T-helper 1 cell treated with Interleukin-12 subunit alpha and Interleukin-12 subunit beta and Interleukin-4 antibody, amounts not matched to agents 30 μg/mL and 1 μg/mL, for 36 hours (primary cell): ENCODE results near the gene PTPRT.

ENCODE experiments used
- H3K27ac Mint-ChIP-seq: one replicate; pipeline ENCODE4 v1.8.0; 2021; ENCODE audit warnings: mild to moderate bottlenecking, mixed read lengths
- H3K27me3 Mint-ChIP-seq: one replicate; pipeline ENCODE4 v1.8.0; 2021; ENCODE audit warnings: low read depth, mixed read lengths
- H3K36me3 Mint-ChIP-seq: one replicate; pipeline ENCODE4 v1.8.0; 2021; ENCODE audit warnings: low read depth, mixed read lengths
- H3K4me1 Mint-ChIP-seq: one replicate; pipeline ENCODE4 v1.8.0; 2021; ENCODE audit warnings: low read depth, mixed read lengths
- H3K4me3 Mint-ChIP-seq: one replicate; pipeline ENCODE4 v1.8.0; 2021; ENCODE audit warnings: mild to moderate bottlenecking, moderate library complexity, mixed read lengths
- H3K9me3 Mint-ChIP-seq: one replicate; pipeline ENCODE4 v1.8.0; 2021; ENCODE audit warnings: mixed read lengths

Gene PTPRT

GRCh38 chr20:43193443-43193842, 3.7 kb upstream of the PTPRT start:
- H3K4me3 Mint-ChIP-seq = no peak overlapping the region
- peaks cover under 1% of the 10 kb centered on the region for H3K4me1 Mint-ChIP-seq
- no peak overlapping the region for H3K27ac Mint-ChIP-seq
- peaks cover 29% of the 10 kb centered on the region for H3K27me3 Mint-ChIP-seq
- H3K9me3 Mint-ChIP-seq = no peaks in the 10 kb centered on the region
- no peaks in the 10 kb centered on the region for H3K36me3 Mint-ChIP-seq

GRCh38 chr20:43191946-43192863, 2.5 kb upstream of the PTPRT start:
- Mint-ChIP-seq H3K4me1 (peaks cover 4% of the 10 kb centered on the region), H3K4me3 (no peak overlapping the region), H3K36me3 (no peaks in the 10 kb centered on the region), H3K27ac (no peak overlapping the region), H3K27me3 (peaks cover 41% of the 10 kb centered on the region), H3K9me3 (no peaks in the 10 kb centered on the region)

- Mint-ChIP-seq H3K27ac (no peak overlapping the region), H3K9me3 (no peaks in the 10 kb centered on the region), H3K27me3 (peaks cover 44% of the 10 kb centered on the region), H3K36me3 (no peaks in the 10 kb centered on the region), H3K4me3 (no peak overlapping the region), H3K4me1 (peaks cover 4% of the 10 kb centered on the region)
Measured at GRCh38 chr20:43191143-43191542, 1.4 kb upstream of the PTPRT start.

GRCh38 chr20:43190332-43190953, 737 bp upstream of the PTPRT start:
- no peak overlapping the region for H3K4me3 Mint-ChIP-seq
- peaks cover 45% of the 10 kb centered on the region for H3K27me3 Mint-ChIP-seq
- H3K27ac Mint-ChIP-seq = no peak overlapping the region
- H3K36me3 Mint-ChIP-seq = no peaks in the 10 kb centered on the region
- peaks cover 4% of the 10 kb centered on the region for H3K4me1 Mint-ChIP-seq
- no peaks in the 10 kb centered on the region for H3K9me3 Mint-ChIP-seq

- no peaks in the 10 kb centered on the region for H3K36me3 Mint-ChIP-seq
- no peak overlapping the region for H3K4me3 Mint-ChIP-seq
- peaks cover 4% of the 10 kb centered on the region for H3K4me1 Mint-ChIP-seq
- no peak overlapping the region for H3K27ac Mint-ChIP-seq
- peaks cover 42% of the 10 kb centered on the region for H3K27me3 Mint-ChIP-seq
- H3K9me3 Mint-ChIP-seq = no peaks in the 10 kb centered on the region
Measured at GRCh38 chr20:43188861-43189553, 699 bp downstream of the PTPRT start.

GRCh38 chr20:43188234-43188653, 1.5 kb downstream of the PTPRT start:
- Mint-ChIP-seq H3K36me3 (no peaks in the 10 kb centered on the region), H3K4me3 (no peak overlapping the region), H3K27ac (no peak overlapping the region), H3K9me3 (no peaks in the 10 kb centered on the region), H3K4me1 (peaks cover 4% of the 10 kb centered on the region), H3K27me3 (peaks cover 42% of the 10 kb centered on the region)

- H3K36me3 Mint-ChIP-seq = no peaks in the 10 kb centered on the region
- peaks cover 4% of the 10 kb centered on the region for H3K4me1 Mint-ChIP-seq
- H3K9me3 Mint-ChIP-seq = no peaks in the 10 kb centered on the region
Measured at GRCh38 chr20:43187476-43188233, 2.1 kb downstream of the PTPRT start.

GRCh38 chr20:43186312-43186711, 3.4 kb downstream of the PTPRT start:
- H3K36me3 Mint-ChIP-seq = no peaks in the 10 kb centered on the region
- H3K27me3 Mint-ChIP-seq = peaks cover 36% of the 10 kb centered on the region
- H3K4me3 Mint-ChIP-seq = no peak overlapping the region
- no peaks in the 10 kb centered on the region for H3K9me3 Mint-ChIP-seq
- H3K27ac Mint-ChIP-seq = no peak overlapping the region
- H3K4me1 Mint-ChIP-seq = peaks cover 4% of the 10 kb centered on the region

More at GRCh38 chr20:43187476-43188233, 2.1 kb downstream of the PTPRT start:
- no peak overlapping the region for H3K27ac Mint-ChIP-seq
- H3K27me3 Mint-ChIP-seq = peaks cover 42% of the 10 kb centered on the region
- H3K4me3 Mint-ChIP-seq = no peak overlapping the region

- Mint-ChIP-seq H3K27ac (no peak overlapping the region), H3K27me3 (peaks cover 32% of the 10 kb centered on the region), H3K4me3 (no peak overlapping the region), H3K4me1 (peaks cover 4% of the 10 kb centered on the region), H3K36me3 (no peaks in the 10 kb centered on the region), H3K9me3 (no peaks in the 10 kb centered on the region)
Measured at GRCh38 chr20:43185901-43186300, 3.8 kb downstream of the PTPRT start.

GRCh38 chr20:43183536-43184070, 6.1 kb downstream of the PTPRT start:
- no peaks in the 10 kb centered on the region for H3K36me3 Mint-ChIP-seq
- no peak overlapping the region for H3K4me3 Mint-ChIP-seq
- H3K27ac Mint-ChIP-seq = no peak overlapping the region
- peaks cover 4% of the 10 kb centered on the region for H3K4me1 Mint-ChIP-seq
- peaks cover 18% of the 10 kb centered on the region for H3K27me3 Mint-ChIP-seq
- no peaks in the 10 kb centered on the region for H3K9me3 Mint-ChIP-seq

GRCh38 chr20:43178080-43178479, 11.6 kb downstream of the PTPRT start:
- H3K9me3 Mint-ChIP-seq = no peaks in the 10 kb centered on the region
- H3K4me1 Mint-ChIP-seq = no peaks in the 10 kb centered on the region
- H3K4me3 Mint-ChIP-seq = no peak overlapping the region
- H3K27ac Mint-ChIP-seq = no peak overlapping the region
- no peaks in the 10 kb centered on the region for H3K36me3 Mint-ChIP-seq
- no peaks in the 10 kb centered on the region for H3K27me3 Mint-ChIP-seq

GRCh38 chr20:43176726-43177125, 13.0 kb downstream of the PTPRT start:
- no peaks in the 10 kb centered on the region for H3K27me3 Mint-ChIP-seq
- no peaks in the 10 kb centered on the region for H3K36me3 Mint-ChIP-seq
- H3K4me1 Mint-ChIP-seq = no peaks in the 10 kb centered on the region
- no peaks in the 10 kb centered on the region for H3K9me3 Mint-ChIP-seq
- H3K4me3 Mint-ChIP-seq = no peak overlapping the region
- H3K27ac Mint-ChIP-seq = no peak overlapping the region

- Mint-ChIP-seq H3K9me3 (no peaks in the 10 kb centered on the region), H3K27ac (no peak overlapping the region), H3K36me3 (no peaks in the 10 kb centered on the region), H3K4me1 (no peaks in the 10 kb centered on the region), H3K27me3 (no peaks in the 10 kb centered on the region), H3K4me3 (no peak overlapping the region)
Measured at GRCh38 chr20:43171930-43172329, 17.8 kb downstream of the PTPRT start.

GRCh38 chr20:43170771-43171170, 18.9 kb downstream of the PTPRT start:
- no peak overlapping the region for H3K4me3 Mint-ChIP-seq
- H3K4me1 Mint-ChIP-seq = no peaks in the 10 kb centered on the region
- no peaks in the 10 kb centered on the region for H3K36me3 Mint-ChIP-seq
- H3K9me3 Mint-ChIP-seq = no peaks in the 10 kb centered on the region
- H3K27me3 Mint-ChIP-seq = no peaks in the 10 kb centered on the region
- H3K27ac Mint-ChIP-seq = no peak overlapping the region
